IMR-90 (cell line): ENCODE data around the gene AMIGO3. TPM values are rescaled to one million over a fixed set of nuclear protein-coding genes. Genes with fewer than 3 reads are reported as not detected.

ENCODE experiments used
- ATAC-seq: fragments of 200-7000 bp; cut with Tn5 transposase; 2 replicates; pipeline ENCODE4 v1.9.1; 2020; ENCODE audit warnings: low read depth, mild to moderate bottlenecking, moderate library complexity
- BruUV-seq: library from RNA; stranded (reverse); fragments of 400-500 nt; replicated peaks from 2 replicates; lab custom pipeline; 2021; lab: Mats Ljungman, UMichigan
- CTCF ChIA-PET: fragments of 300-600 bp; formaldehyde crosslinking; extraction: SDS; loops from one replicate; lab custom pipeline; 2021; ENCODE audit warnings: antibody characterized with exemption; lab: Yijun Ruan, JAX
- POLR2A ChIA-PET: fragments of 300-600 bp; sonication (Branson Sonifier 250); formaldehyde crosslinking; loops from one replicate; lab custom pipeline; 2022; ENCODE audit warnings: antibody characterized with exemption; ENCODE audit not compliant: unreplicated experiment; lab: Charles Lee
- DNase-seq: peaks from one replicate; pipeline ENCODE4 v3.0.0; 2013
- H2AFZ ChIP-seq: replicated peaks from 2 replicates; pipeline ENCODE3; 2013; ENCODE audit warnings: low read length, mild to moderate bottlenecking; ENCODE audit not compliant: poor library complexity
- H2AK5ac ChIP-seq: 2 replicates; pipeline ENCODE4 v1.6.1; 2013; ENCODE audit warnings: low read depth, low read length, inconsistent platforms
- H2AK9ac ChIP-seq: replicated peaks from 2 replicates; pipeline ENCODE3; 2013; ENCODE audit warnings: mild to moderate bottlenecking, low read depth, low read length, moderate library complexity; ENCODE audit not compliant: poor library complexity
- H2BK120ac ChIP-seq: 2 replicates; pipeline ENCODE4 v1.6.1; 2013; ENCODE audit warnings: low read depth, low read length, inconsistent platforms
- H2BK15ac ChIP-seq: 3 replicates; pipeline ENCODE4 v1.6.1; 2013; ENCODE audit warnings: low read depth, low read length, inconsistent platforms
- H2BK20ac ChIP-seq: 2 replicates; pipeline ENCODE4 v1.6.1; 2013; ENCODE audit warnings: low read depth, mild to moderate bottlenecking, inconsistent platforms, low read length, moderate library complexity
- H2BK5ac ChIP-seq: 2 replicates; pipeline ENCODE4 v1.6.1; 2013; ENCODE audit warnings: mild to moderate bottlenecking, low read depth, low read length, inconsistent platforms; ENCODE audit not compliant: poor library complexity, severe bottlenecking
- H3K14ac ChIP-seq: replicated peaks from 2 replicates; pipeline ENCODE4 v1.6.1; 2013; ENCODE audit warnings: low read depth, low read length, inconsistent platforms
- H3K18ac ChIP-seq: 2 replicates; pipeline ENCODE4 v1.6.1; 2013; ENCODE audit warnings: low read depth, low read length, control low read depth
- H3K23ac ChIP-seq: 2 replicates; pipeline ENCODE4 v1.6.1; 2013; ENCODE audit warnings: low read depth, low read length, inconsistent platforms
- H3K27ac ChIP-seq: 2 replicates; pipeline ENCODE4 v1.5.1; 2013; ENCODE audit warnings: mild to moderate bottlenecking, control low read depth, low read length; ENCODE audit not compliant: insufficient read depth
- H3K27me3 ChIP-seq: 2 replicates; pipeline ENCODE4 v1.6.1; 2013; ENCODE audit warnings: low read length; ENCODE audit not compliant: control insufficient read depth, insufficient read depth
- H3K36me3 ChIP-seq: 2 replicates; pipeline ENCODE4 v1.6.1; 2013; ENCODE audit warnings: low read length, mixed read lengths; ENCODE audit not compliant: control insufficient read depth, insufficient read depth
- H3K4ac ChIP-seq: 2 replicates; pipeline ENCODE4 v1.6.1; 2013; ENCODE audit warnings: low read depth, low read length, inconsistent platforms
- H3K4me1 ChIP-seq: 2 replicates; pipeline ENCODE4 v1.6.1; 2013; ENCODE audit warnings: low read length, mixed read lengths; ENCODE audit not compliant: control insufficient read depth, insufficient read depth
- H3K4me2 ChIP-seq: 2 replicates; pipeline ENCODE4 v1.6.1; 2013; ENCODE audit warnings: low read depth, mild to moderate bottlenecking, control low read depth, low read length, moderate library complexity
- H3K4me3 ChIP-seq: 2 replicates; pipeline ENCODE4 v1.5.1; 2013; ENCODE audit warnings: low read depth, mild to moderate bottlenecking, control low read depth, low read length, moderate library complexity; ENCODE audit not compliant: insufficient read depth
- H3K56ac ChIP-seq: 2 replicates; pipeline ENCODE4 v1.6.1; 2013; ENCODE audit warnings: low read length, inconsistent platforms; ENCODE audit not compliant: insufficient read depth; ENCODE audit errors: extremely low read depth
- H3K79me1 ChIP-seq, 2 experiments: 2 replicates each; pipeline ENCODE4 v1.6.1; 2013; ENCODE audit warnings: low read length in 2 of 2, inconsistent platforms in 1 of 2, low read depth in 1 of 2
- H3K9ac ChIP-seq: 2 replicates; pipeline ENCODE4 v1.6.1; 2013; ENCODE audit warnings: low read depth, low read length, control low read depth
- H3K9me1 ChIP-seq: 2 replicates; pipeline ENCODE4 v1.6.1; 2013; ENCODE audit warnings: low read length, inconsistent platforms; ENCODE audit not compliant: insufficient read depth
- H3K9me3 ChIP-seq: 2 replicates; pipeline ENCODE4 v1.6.1; 2013; ENCODE audit warnings: low read length; ENCODE audit not compliant: control insufficient read depth, insufficient read depth
- H4K20me1 ChIP-seq: 2 replicates; pipeline ENCODE4 v1.6.1; 2013; ENCODE audit warnings: low read length, inconsistent platforms; ENCODE audit not compliant: insufficient read depth
- H4K5ac ChIP-seq: 2 replicates; pipeline ENCODE4 v1.6.1; 2013; ENCODE audit warnings: mild to moderate bottlenecking, low read depth, low read length, control low read depth
- H4K8ac ChIP-seq, 2 experiments: 2 replicates each; pipeline ENCODE4 v1.6.1; 2013; ENCODE audit warnings: low read depth in 2 of 2, low read length in 2 of 2, control low read depth in 1 of 2, inconsistent platforms in 1 of 2
- H4K91ac ChIP-seq: 2 replicates; pipeline ENCODE4 v1.6.1; 2013; ENCODE audit warnings: low read depth, low read length, inconsistent platforms; ENCODE audit not compliant: insufficient read depth
- BHLHE40 ChIP-seq: fragments of 150-350 bp; IDR thresholded peaks from 2 replicates; pipeline ENCODE4 v1.6.1; 2016; ENCODE audit warnings: mild to moderate bottlenecking, low read depth, low read length
- CEBPB ChIP-seq: IDR thresholded peaks from 2 replicates; pipeline ENCODE4 v1.6.1; 2012; ENCODE audit warnings: low read depth, low read length, improper control_type of control experiment
- CHD1 ChIP-seq: IDR thresholded peaks from 2 replicates; pipeline ENCODE4 v1.6.1; 2012; ENCODE audit warnings: low read depth, low read length, improper control_type of control experiment
- ELK1 ChIP-seq: fragments of 150-350 bp; IDR thresholded peaks from 2 replicates; pipeline ENCODE4 v1.6.1; 2016; ENCODE audit warnings: low read depth, mild to moderate bottlenecking, low read length, moderate library complexity, borderline replicate concordance
- MAZ ChIP-seq: IDR thresholded peaks from 2 replicates; pipeline ENCODE4 v1.6.1; 2012; ENCODE audit warnings: low read depth, mild to moderate bottlenecking, low read length, improper control_type of control experiment, moderate library complexity, borderline replicate concordance
- MXI1 ChIP-seq: IDR thresholded peaks from 2 replicates; pipeline ENCODE4 v1.6.1; 2012; ENCODE audit warnings: low read depth, mild to moderate bottlenecking, low read length, moderate library complexity, borderline replicate concordance
- NFE2L2 ChIP-seq: fragments of 150-350 bp; IDR thresholded peaks from 2 replicates; pipeline ENCODE4 v1.6.1; 2016; ENCODE audit warnings: low read depth, mild to moderate bottlenecking, low read length
- POLR2A ChIP-seq: IDR thresholded peaks from 2 replicates; pipeline ENCODE4 v1.6.1; 2012; ENCODE audit warnings: mild to moderate bottlenecking, low read depth, low read length
- RFX5 ChIP-seq: IDR thresholded peaks from 2 replicates; pipeline ENCODE4 v1.8.0; 2012; ENCODE audit warnings: low read depth, mild to moderate bottlenecking, low read length, moderate library complexity
- USF2 ChIP-seq: fragments of 150-350 bp; IDR thresholded peaks from 2 replicates; pipeline ENCODE4 v1.6.1; 2017; ENCODE audit warnings: mild to moderate bottlenecking, antibody characterized with exemption, low read length, low read depth
- WGBS, 2 experiments: methylation state at CpG; one replicate each; pipeline versions ENCODE4 v1.1.5 to v1.1.7; 2013; ENCODE audit warnings: missing lambda C conversion rate in 2 of 2; ENCODE audit not compliant: insufficient read length in 1 of 2; ENCODE audit errors: extremely low coverage in 2 of 2; 5-methylcytosine and 5-hydroxymethylcytosine counted together
- dilution Hi-C: fragments of 300-500 bp; cut with HindIII; formaldehyde crosslinking; loops from one replicate; pipeline ENCODE4 v1.14.3; 2018; ENCODE audit warnings: low sequenced_read_pairs; ENCODE audit not compliant: unreplicated experiment
- in situ Hi-C: fragments of 300-500 bp; cut with MboI; formaldehyde crosslinking; loops from 3 replicates; pipeline ENCODE4 v1.14.3; 2019; ENCODE audit warnings: low sequenced_read_pairs, inconsistent platforms, mixed read lengths
- intact Hi-C: fragments of 100-400 bp; cut with micrococcal nuclease; formaldehyde crosslinking; loops from 2 replicates; pipeline ENCODE4 v1.10.0; 2022
- polyA plus RNA-seq, 3 experiments: library from polyadenylated mRNA; depleted of rRNA; stranded (reverse); fragments of >200 nt; gene quantifications; 2 replicates each; pipeline ENCODE4 v1.2.3, GENCODE V29; 2012; ENCODE audit warnings: low replicate concordance in 1 of 3
- total RNA-seq: library from RNA; depleted of rRNA; stranded (reverse); fragments of >200 nt; gene quantifications from 2 replicates; pipeline ENCODE4 v1.2.3, GENCODE V29; 2012

The AMIGO3 gene
- total and polyA plus RNA-seq, 2 of the 4 experiments (the other 2 are of a cell fraction), result 1.5 TPM; not detected in 1

GRCh38 chr3:49721596-49721895 lies 2.1 kb upstream of the AMIGO3 start:
- Histone ChIP-seq H3K4me3 (no peak overlapping the region), H3K9me1 (peaks cover 5% of the 10 kb centered on the region; the same call in 1 of the 2 replicates), H4K91ac (no peak overlapping the region), H3K27ac (no peak overlapping the region), H3K36me3 (peaks cover 28% of the 10 kb centered on the region), H3K4me1 (peaks cover 17% of the 10 kb centered on the region), H3K4ac (no peak overlapping the region), H2BK15ac (no peak overlapping the region), H2AFZ (no peak overlapping the region), H2BK120ac (no peak overlapping the region), H3K56ac (no peak overlapping the region), H2BK20ac (no peak overlapping the region), H2AK9ac (peak overlapping the region; percentile 15), H3K4me2 (no peak overlapping the region), H3K27me3 (no peaks in the 10 kb centered on the region), H4K20me1 (peaks cover 31% of the 10 kb centered on the region), H2AK5ac (no peak overlapping the region), H3K9ac (no peak overlapping the region), H4K5ac (no peak overlapping the region), H3K14ac (no peak overlapping the region), H4K8ac (no peak overlapping the region), H3K18ac (no peak overlapping the region), H3K9me3 (no peaks in the 10 kb centered on the region), H3K23ac (no peak overlapping the region), H3K79me1 (peaks cover 15 to 43% of the 10 kb centered on the region in 2 experiments; a peak in 3 of 4 replicates), H2BK5ac (no peak overlapping the region)
- no TSS peak for BruUV-seq
- TF ChIP-seq POLR2A, result no peak
- no peak for TF ChIP-seq BHLHE40
- TF ChIP-seq RFX5, result no peak
- TF ChIP-seq MAZ, result no peak
- TF ChIP-seq NFE2L2, result no peak
- no peak for TF ChIP-seq MXI1
- no peak for TF ChIP-seq CHD1
- no peak for TF ChIP-seq USF2
- TF ChIP-seq CEBPB, result no peak
- no peak for TF ChIP-seq ELK1
- ATAC-seq, result no peak
- CTCF ChIA-PET, result interaction anchor here (3.3 kb wide), 1 partner anchor 118 kb away, joined by 9 read pairs; no protein-coding TSS in a partner anchor
- POLR2A ChIA-PET, result no interaction called here
- in situ Hi-C loops (no loop called here), dilution Hi-C loops (no loop called here), intact Hi-C loops (no loop called here)
- no peak for DNase-seq
- WGBS, 2 experiments, result 93% methylated on average over 3 of the region's 9 CpGs; no CpG with 5 or more reads in 1 of the 2 experiments
